ENCODE data around the gene BAZ1A. TPM values are rescaled to one million over a fixed set of nuclear protein-coding genes. Genes with fewer than 3 reads are reported as not detected.

The BAZ1A gene
- total RNA-seq, 2 donors from 2014 or later: 25.3 to 31.5 TPM

GRCh38 chr14:34715127-34715863 lies 159.9 kb downstream of the BAZ1A start:
- Histone ChIP-seq H3K4me1 (replicated peaks) (no peaks in the 10 kb centered on the region), H3K4me3 (peak overlapping the region; percentile 91 to 96), H3K36me3 (no peaks in the 10 kb centered on the region), H3K9me3 (no peaks in the 10 kb centered on the region), H3K27me3 (replicated peaks; ENCODE audit: insufficient read depth) (no peaks in the 10 kb centered on the region), H3K27ac (peak overlapping the region; percentile 94 to 99)
- TF ChIP-seq POLR2A (IDR thresholded peaks at IDR 0.05) (no peak), POLR2AphosphoS5 (IDR thresholded peaks at IDR 0.05) (no peak)
- intact Hi-C loops (cut with DNase I): loop anchor here (2.0 kb wide), 1 partner anchor 268 kb away; the partner anchor contains the start of gene SRP54
- 32% methylated on average over 8 of the region's 8 CpGs for WGBS
- DNase-seq (ENCODE audit: low spot score): no peak

GRCh38 chr14:34714320-34715126 lies 160.6 kb downstream of the BAZ1A start, which contains the start of gene CFL2:
CFL2 (minus strand) TSS chr14:34714593; CDS start chr14:34714540, 53 bp downstream.
- under 1% methylated on average over 67 of the region's 76 CpGs for WGBS
- no peaks in the 10 kb centered on the region for H3K4me1 ChIP-seq (replicated peaks)

GRCh38 chr14:34713681-34714319 lies 161.4 kb downstream of the BAZ1A start:
- H3K4me3 ChIP-seq: peak overlapping the region; percentile 91 to 96
- 2% methylated on average over 31 of the region's 33 CpGs for WGBS
- peak; percentile 28 for DNase-seq (ENCODE audit: low spot score)
- H3K27me3 ChIP-seq (replicated peaks; ENCODE audit: insufficient read depth): no peaks in the 10 kb centered on the region
- TF ChIP-seq POLR2A (IDR thresholded peaks at IDR 0.05): peak; percentile 40
- peak; percentile 70 for TF ChIP-seq POLR2AphosphoS5 (IDR thresholded peaks at IDR 0.05)
- TF ChIP-seq CTCF (IDR thresholded peaks at IDR 0.05): no peak
- H3K4me1 ChIP-seq (replicated peaks): no peaks in the 10 kb centered on the region
- H3K9me3 ChIP-seq: no peaks in the 10 kb centered on the region
- peak overlapping the region; percentile 94 to 99 for H3K27ac ChIP-seq
- intact Hi-C loops (cut with DNase I): loop anchor here (2.0 to 5.0 kb wide), 2 partner anchors 269 to 689 kb away; partner anchors contain the start of genes NFKBIA and SRP54
- no peaks in the 10 kb centered on the region for H3K36me3 ChIP-seq

More at GRCh38 chr14:34714320-34715126, 160.6 kb downstream of the BAZ1A start, which contains the start of gene CFL2:
- Histone ChIP-seq H3K27me3 (replicated peaks; ENCODE audit: insufficient read depth) (no peaks in the 10 kb centered on the region), H3K27ac (peak within 1 kb of the TSS; percentile 94 to 99), H3K9me3 (no peaks in the 10 kb centered on the region), H3K36me3 (no peaks in the 10 kb centered on the region), H3K4me3 (peak within 1 kb of the TSS; percentile 91 to 96)
- TF ChIP-seq POLR2AphosphoS5 (IDR thresholded peaks at IDR 0.05) (no peak), CTCF (IDR thresholded peaks at IDR 0.05) (peak in 1 of 4 experiments; percentile 10), POLR2A (IDR thresholded peaks at IDR 0.05) (peak; percentile 64)
- intact Hi-C loops (cut with DNase I): loop anchor here (2.0 to 5.0 kb wide), 2 partner anchors 268 to 688 kb away; partner anchors contain the start of genes NFKBIA and SRP54
- DNase-seq (ENCODE audit: low spot score): peak; percentile 79

- Histone ChIP-seq H3K4me3 (peak overlapping the region; percentile 91 to 96), H3K36me3 (no peaks in the 10 kb centered on the region), H3K27ac (peak overlapping the region; percentile 94 to 99), H3K9me3 (no peaks in the 10 kb centered on the region), H3K27me3 (replicated peaks; ENCODE audit: insufficient read depth) (no peaks in the 10 kb centered on the region), H3K4me1 (replicated peaks) (no peaks in the 10 kb centered on the region)
- intact Hi-C loops (cut with DNase I): loop anchor here (5.0 kb wide), 1 partner anchor 689 kb away; the partner anchor contains the start of gene NFKBIA
- TF ChIP-seq CTCF (IDR thresholded peaks at IDR 0.05) (no peak), POLR2A (IDR thresholded peaks at IDR 0.05) (no peak), POLR2AphosphoS5 (IDR thresholded peaks at IDR 0.05) (no peak)
- WGBS: 47% methylated on average over 6 of the region's 6 CpGs
- no peak for DNase-seq (ENCODE audit: low spot score)
These were observed 162.0 kb downstream of the BAZ1A start for GRCh38 chr14:34713122-34713680.

Data from prostate gland (tissue), 2 donors.